GM18870 (cell line): ENCODE results near the gene SLC35F3.
"Not testable (repeated sequence)": the region's sequence is repeated elsewhere in the genome, so short reads cannot be mapped to it uniquely, and the experiment has no call there.

Experiments used
- ATAC-seq: cut with Tn5 transposase; IDR thresholded peaks from one replicate; pipeline ENCODE4 v1.9.1; 2021; ENCODE audit warnings: moderate library complexity; ENCODE audit not compliant: unreplicated experiment

The SLC35F3 gene

GRCh38 chr1:234240680-234241079, 336.2 kb downstream of the SLC35F3 start:
- no peak for ATAC-seq

DNA sequence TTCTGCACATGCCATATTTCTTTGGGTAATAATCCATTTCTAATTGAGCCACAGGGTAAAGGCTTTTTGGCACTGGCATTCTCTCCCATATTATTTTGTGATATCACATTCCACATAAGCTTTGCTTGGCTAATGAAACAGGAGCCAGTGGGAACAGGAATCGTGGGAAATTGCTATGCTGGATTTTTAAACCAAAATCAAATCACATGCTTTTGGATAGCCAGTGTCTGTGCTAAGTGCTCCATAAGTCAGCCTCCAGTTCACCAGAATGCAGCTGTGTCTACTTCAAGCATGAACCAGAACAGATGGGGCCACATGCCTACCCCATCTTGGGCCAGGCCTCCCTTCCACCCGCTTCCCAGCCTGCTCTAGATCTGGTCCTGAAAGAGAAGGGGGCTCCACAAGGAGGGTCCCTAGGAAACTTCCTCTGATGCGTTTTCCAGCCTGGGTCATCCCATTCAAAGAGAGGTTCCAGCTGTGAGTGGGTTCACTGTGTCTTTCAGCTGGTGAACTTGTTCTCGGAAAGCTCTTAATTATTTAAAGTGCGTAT, 337.5 kb downstream of the SLC35F3 start:
- ATAC-seq, result no peak

GRCh38 chr1:234243521-234244260, 339.2 kb downstream of the SLC35F3 start:
- ATAC-seq, result no peak

- ATAC-seq, result peak; percentile 38
Observed at GRCh38 chr1:234244482-234244881, 340.0 kb downstream of the SLC35F3 start.

DNA sequence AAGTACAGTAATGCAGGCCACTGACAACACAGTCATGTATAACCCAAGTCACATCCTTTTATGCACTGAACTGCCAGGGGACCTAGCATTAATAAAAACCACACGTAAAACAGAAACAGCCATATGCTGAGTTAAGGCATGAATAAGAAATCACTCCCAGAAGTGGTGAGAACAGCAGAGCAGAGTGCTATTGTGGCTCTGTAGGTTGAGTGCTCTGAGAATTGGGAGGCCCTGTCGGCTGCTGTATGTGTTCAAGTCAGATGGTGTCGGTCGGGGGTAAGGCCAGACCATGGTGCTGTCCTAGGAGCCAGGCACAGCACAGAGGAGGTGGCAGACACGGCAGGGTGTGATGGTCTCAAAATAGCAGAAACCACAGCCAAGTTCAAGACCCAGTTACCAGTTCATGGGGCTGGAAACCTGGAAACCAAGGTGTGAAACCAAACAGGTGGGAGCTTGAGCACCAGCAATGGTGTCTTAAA, 342.2 kb downstream of the SLC35F3 start:
- peak; percentile 91 for ATAC-seq

GRCh38 chr1:234247746-234248145, 343.3 kb downstream of the SLC35F3 start:
- not testable (repeated sequence) for ATAC-seq

- no peak for ATAC-seq
Observed at GRCh38 chr1:234250747-234251146, 346.3 kb downstream of the SLC35F3 start.

DNA sequence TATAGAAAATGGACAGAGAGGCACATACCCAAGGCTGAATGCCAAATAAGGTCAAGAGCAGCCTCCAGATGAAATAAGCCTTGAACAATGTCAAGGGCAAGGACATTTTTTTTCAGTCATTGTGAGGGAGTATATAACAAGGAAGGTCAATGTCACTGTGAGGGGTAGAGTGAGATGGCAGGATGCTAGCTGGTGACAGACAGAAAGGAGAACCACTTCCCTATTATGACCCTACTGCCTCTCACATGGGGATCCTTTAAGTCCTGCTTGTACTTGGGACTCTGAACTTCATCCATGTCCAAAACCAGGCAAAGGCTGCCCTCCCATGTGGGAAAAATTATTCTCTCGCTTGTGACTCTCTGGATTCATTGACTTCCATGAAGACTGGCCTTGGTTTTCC, 349.3 kb downstream of the SLC35F3 start:
- peak; percentile 53 for ATAC-seq

DNA sequence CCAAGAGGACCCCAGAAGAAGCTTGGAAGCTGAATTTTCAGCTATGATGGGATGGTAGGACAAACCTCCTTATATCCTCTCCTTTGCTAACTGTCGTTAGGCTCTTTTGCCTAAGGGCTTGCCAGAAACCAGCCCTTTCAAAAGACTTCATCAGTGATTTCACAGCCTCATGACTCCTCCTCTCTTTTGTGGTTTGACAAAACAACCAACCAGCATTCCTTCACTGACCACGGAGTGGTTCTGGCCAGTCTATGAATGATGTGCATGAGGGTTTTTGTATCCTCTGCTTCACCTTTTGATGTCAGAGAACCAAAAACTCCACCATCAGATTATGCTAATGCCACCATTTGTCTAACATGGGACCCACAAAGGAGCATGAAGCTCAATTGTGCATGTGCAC, 351.9 kb downstream of the SLC35F3 start:
- no peak for ATAC-seq

DNA sequence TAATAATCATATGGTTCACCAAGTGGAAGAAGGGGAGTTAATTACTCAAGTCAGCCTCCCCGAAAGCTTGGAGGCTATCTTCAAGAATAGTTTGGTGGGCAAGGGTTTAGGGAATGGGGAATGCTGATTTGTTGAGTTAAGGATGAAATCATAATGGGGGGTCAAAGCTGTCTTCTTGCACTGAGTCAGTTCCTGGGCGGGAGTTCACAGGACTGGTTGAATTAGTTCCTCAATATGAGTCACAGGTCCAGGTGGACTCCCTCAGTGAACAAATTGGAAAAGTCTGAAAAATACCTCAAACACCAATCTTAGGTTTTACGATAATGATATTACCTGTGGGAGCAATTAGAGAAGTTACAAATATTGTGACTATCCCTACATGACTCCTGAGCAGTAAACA, 353.6 kb downstream of the SLC35F3 start:
- no peak for ATAC-seq

DNA sequence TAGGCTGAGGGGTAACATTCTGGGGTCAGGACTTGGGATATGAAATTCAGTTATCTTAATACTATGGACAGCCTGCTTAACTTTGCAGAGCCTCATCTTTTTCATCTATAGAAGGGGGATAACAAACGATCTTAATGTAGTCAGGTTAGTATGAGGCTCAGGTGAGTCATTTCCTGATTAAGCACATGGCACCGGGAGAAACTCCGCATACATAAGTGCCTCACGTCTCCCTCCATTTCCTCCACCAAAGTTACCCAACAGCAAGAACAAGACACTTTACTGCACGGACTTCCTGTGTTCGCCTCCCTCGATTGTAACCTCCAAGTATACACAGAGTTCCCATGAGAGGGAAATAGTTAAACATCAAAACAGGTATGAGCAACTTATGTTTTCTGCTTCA, 356.1 kb downstream of the SLC35F3 start:
- ATAC-seq, result no peak

GRCh38 chr1:234261545-234261944, 357.1 kb downstream of the SLC35F3 start:
- no peak for ATAC-seq

DNA sequence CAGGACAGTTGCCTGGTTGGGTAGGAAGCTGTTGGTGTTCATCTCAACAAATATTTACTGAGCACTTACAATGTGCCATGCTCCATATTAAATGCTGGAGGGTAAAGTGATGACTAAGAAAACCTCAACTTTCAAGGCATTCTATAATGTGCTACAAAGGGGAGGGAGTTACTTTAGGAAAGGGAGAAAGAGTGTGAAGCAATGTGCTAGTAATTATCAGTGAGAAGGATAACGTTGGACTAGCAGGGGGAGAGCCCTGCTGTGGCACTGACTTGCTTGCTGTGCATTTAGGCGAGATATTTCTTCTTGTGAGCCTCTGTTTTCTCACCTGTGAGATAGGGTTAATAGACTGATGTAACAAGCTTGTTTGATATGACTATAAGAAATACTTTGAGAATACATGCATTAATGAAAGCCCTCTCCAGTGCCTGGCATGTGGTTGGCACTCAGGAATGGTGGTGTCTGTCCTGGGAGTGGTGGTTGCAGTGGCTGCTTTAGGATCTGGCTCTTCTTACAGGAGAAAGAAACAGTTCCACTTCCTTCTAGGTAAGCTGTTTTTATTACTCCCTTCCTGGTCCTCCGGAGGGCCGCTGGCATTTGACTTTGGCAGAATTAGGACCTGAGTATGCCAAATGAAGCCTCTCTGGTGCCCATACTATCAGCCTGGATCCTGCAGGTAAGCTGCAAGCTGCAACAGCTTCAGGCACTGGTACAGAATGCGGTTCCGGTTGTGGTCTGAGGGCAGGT, 357.7 kb downstream of the SLC35F3 start:
- no peak for ATAC-seq

- ATAC-seq, result no peak
Observed at GRCh38 chr1:234262754-234263105, 358.3 kb downstream of the SLC35F3 start.

GRCh38 chr1:234264832-234265231, 360.4 kb downstream of the SLC35F3 start:
- ATAC-seq, result no peak

- ATAC-seq, result no peak
Observed at GRCh38 chr1:234265321-234265720, 360.8 kb downstream of the SLC35F3 start.

GRCh38 chr1:234265861-234266260, 361.4 kb downstream of the SLC35F3 start:
- ATAC-seq, result no peak

- no peak for ATAC-seq
Observed at GRCh38 chr1:234270093-234270492, 365.6 kb downstream of the SLC35F3 start.

DNA sequence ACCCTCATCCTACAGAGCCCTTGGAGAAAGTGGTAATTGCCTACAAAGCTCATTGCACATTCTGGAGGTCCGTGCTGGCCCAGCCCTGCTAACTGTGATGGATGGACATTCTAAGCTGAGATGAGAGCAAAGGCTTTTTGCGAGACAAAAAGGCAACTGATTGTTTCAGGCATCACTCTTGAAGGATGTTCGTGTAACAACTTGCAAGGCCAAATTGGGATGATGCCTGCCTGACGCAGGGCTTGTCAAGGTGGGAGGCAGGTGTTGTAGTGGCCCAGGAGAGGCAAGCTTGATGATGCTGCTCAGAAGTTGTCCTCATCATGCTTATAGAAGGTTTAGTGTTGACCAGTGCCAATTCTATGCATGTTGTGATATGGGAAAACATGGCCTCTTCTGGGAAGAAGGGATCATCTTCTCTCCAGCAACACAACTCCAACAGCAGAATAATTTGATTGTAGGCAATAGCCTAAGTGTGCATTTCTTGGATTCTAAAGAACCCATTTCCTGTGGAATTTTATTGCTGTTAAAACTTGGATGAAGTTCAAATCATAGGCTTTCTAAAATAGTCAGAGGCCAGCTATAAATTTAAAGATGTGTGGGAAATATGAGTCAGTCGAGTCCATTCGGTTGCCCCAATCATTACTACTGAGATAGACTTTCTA, 366.2 kb downstream of the SLC35F3 start:
- ATAC-seq, result no peak

DNA sequence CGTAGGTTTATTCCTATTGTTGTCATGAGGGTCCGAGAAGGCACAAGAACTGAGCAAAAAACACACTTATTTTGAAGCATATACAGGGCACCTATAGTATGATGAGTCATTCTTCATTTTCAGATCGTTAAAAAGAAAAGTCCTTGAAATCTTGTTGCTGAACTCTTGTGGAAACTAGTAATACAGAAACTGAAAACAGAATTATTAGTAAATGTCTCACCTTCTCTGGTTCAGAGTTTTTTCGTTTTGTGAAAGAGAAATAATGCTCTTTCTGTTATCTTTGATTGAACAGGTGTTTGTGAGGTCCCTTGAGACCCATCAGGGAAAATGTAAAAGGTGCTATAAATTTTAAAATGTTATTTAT, 366.7 kb downstream of the SLC35F3 start:
- peak; percentile 98 for ATAC-seq

- no peak for ATAC-seq
Observed at GRCh38 chr1:234272656-234273312, 368.3 kb downstream of the SLC35F3 start.
